Esophagus muscularis mucosa (tissue), 4 donors: ENCODE measurements around the gene MYH14. TPM values are rescaled to one million over a fixed set of nuclear protein-coding genes. Genes with fewer than 3 reads are reported as not detected.

Source experiments
- DNase-seq: peaks from one replicate; pipeline ENCODE4 v3.0.0-alpha.2; 2017; ENCODE audit errors: extremely low spot score
- H3K27ac ChIP-seq, 4 donors: fragments of 200-600 bp; sonication (generic); replicated peaks in 1 of 4; 1 replicate in 3 of 4; 2 replicates in 1 of 4; pipeline ENCODE4 v1.5.1; 2016 to 2019; ENCODE audit warnings: mild to moderate bottlenecking in 1 of 4
- H3K27me3 ChIP-seq, 4 donors: fragments of 200-600 bp; sonication (generic); one replicate each; pipeline versions ENCODE4 v1.5.1 to v1.6.0; 2016 to 2019
- H3K36me3 ChIP-seq, 4 donors: fragments of 200-600 bp; sonication (generic); one replicate each; pipeline ENCODE4 v1.5.1; 2016 to 2019
- H3K4me1 ChIP-seq, 4 donors: fragments of 200-600 bp; sonication (generic); one replicate each; pipeline ENCODE4 v1.5.1; 2016 to 2019
- H3K4me3 ChIP-seq, 4 donors: fragments of 200-600 bp; sonication (generic); 1 replicate in 2 of 4; 2 replicates in 2 of 4; pipeline ENCODE4 v1.5.1; 2016 to 2019; ENCODE audit warnings: mild to moderate bottlenecking in 4 of 4, moderate library complexity in 1 of 4
- H3K9me3 ChIP-seq, 4 donors: fragments of 200-600 bp; sonication (generic); 1 replicate in 3 of 4; 2 replicates in 1 of 4; pipeline ENCODE4 v1.5.1; 2016 to 2019
- EP300 ChIP-seq: sonication (generic); formaldehyde crosslinking; IDR thresholded peaks from one replicate; pipeline ENCODE4 v1.6.1; 2017; ENCODE audit warnings: antibody characterized with exemption
- POLR2A ChIP-seq: fragments of 450-650 bp; IDR thresholded peaks from one replicate; pipeline ENCODE4 v1.6.1; 2017; ENCODE audit warnings: antibody characterized with exemption, moderate library complexity, mild to moderate bottlenecking, low read depth
- POLR2AphosphoS5 ChIP-seq, 2 donors: sonication (generic); formaldehyde crosslinking; IDR thresholded peaks; one replicate each; pipeline ENCODE4 v1.6.1; 2017; ENCODE audit warnings: antibody characterized with exemption in 2 of 2
- WGBS: methylation state at CpG from one replicate; pipeline ENCODE4 v1.1.5; 2018; 5-methylcytosine and 5-hydroxymethylcytosine counted together
- intact Hi-C: fragments of 100-400 bp; cut with DNase I; formaldehyde crosslinking; loops from one replicate; pipeline ENCODE4 v1.15.1; 2023
- total RNA-seq, 4 donors: library from RNA; depleted of rRNA; stranded (reverse); fragments of >200 nt; gene quantifications; one replicate each; pipeline versions ENCODE4 v1.1.0 to v1.2.1, GENCODE V29; 2016
- TF ChIP-seq, protein P1 (sequence below), 3 experiments: fragments of 200-600 bp in 2 of 3; fragments of 450-650 bp in 1 of 3; sonication (generic) in 2 of 3; IDR thresholded peaks; one replicate each; pipeline ENCODE4 v1.5.1; 2017 to 2019; ENCODE audit warnings: antibody characterized with exemption in 3 of 3, mild to moderate bottlenecking in 2 of 3, moderate library complexity in 1 of 3

Gene MYH14
- total RNA-seq, 4 donors from 2014 or later = 2.5 to 10.1 (median 5.3) TPM

DNA sequence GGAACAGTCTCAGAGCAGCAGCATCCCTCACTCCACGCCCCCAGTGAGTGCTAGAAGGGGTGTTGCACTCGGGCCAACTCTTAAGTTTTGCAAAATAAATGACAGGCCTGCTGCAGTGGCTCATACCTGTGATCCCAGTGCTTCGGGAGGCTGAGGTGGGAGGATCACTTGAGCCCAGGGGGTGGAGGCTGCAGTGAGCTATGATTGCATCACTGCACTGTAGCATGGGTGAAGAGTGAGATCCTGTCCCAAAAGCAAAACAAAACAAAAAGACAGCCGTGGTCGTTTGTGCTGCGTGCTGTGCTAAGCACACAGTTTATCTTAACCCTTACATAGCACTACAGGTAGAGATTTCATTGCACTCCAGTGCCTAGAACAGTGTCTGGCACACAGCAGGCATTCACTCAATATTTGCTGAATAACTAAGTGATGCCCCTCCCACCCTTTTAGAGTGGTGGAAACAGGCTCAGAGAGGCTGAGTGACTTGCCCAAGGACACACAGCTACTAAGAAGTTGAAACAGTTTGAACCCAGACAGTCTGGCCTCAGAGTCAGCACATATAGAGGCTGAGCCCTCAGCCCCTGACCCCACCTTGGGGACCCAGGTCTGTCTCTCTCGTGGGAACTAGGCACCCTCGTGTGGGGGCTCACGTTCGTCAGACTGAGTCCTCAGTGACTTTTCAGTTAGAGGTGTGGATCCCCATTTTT lies 107.5 kb downstream of the MYH14 start:
- intact Hi-C loops = no loop called here
- H3K27ac ChIP-seq = no peak overlapping the region
- WGBS = 33% methylated on average over 10 of the region's 10 CpGs
- H3K4me1 ChIP-seq = peaks cover 0 to 27% (median 8%) of the 10 kb centered on the region in 4 donors
- H3K4me3 ChIP-seq = no peak overlapping the region
- H3K36me3 ChIP-seq = peaks cover 0 to 29% (median 4%) of the 10 kb centered on the region in 4 donors
- no peak for DNase-seq
- H3K9me3 ChIP-seq = peaks cover 0 to 15% (median 7%) of the 10 kb centered on the region in 4 donors
- peaks cover 3 to 68% (median 46%) of the 10 kb centered on the region in 4 donors for H3K27me3 ChIP-seq
- TF ChIP-seq POLR2AphosphoS5 (IDR thresholded peaks at IDR 0.05) (no peak), POLR2A (no peak), EP300 (no peak)
- TF ChIP-seq, protein P1, sequence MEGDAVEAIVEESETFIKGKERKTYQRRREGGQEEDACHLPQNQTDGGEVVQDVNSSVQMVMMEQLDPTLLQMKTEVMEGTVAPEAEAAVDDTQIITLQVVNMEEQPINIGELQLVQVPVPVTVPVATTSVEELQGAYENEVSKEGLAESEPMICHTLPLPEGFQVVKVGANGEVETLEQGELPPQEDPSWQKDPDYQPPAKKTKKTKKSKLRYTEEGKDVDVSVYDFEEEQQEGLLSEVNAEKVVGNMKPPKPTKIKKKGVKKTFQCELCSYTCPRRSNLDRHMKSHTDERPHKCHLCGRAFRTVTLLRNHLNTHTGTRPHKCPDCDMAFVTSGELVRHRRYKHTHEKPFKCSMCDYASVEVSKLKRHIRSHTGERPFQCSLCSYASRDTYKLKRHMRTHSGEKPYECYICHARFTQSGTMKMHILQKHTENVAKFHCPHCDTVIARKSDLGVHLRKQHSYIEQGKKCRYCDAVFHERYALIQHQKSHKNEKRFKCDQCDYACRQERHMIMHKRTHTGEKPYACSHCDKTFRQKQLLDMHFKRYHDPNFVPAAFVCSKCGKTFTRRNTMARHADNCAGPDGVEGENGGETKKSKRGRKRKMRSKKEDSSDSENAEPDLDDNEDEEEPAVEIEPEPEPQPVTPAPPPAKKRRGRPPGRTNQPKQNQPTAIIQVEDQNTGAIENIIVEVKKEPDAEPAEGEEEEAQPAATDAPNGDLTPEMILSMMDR (IDR thresholded peaks at IDR 0.05) = no peak

DNA sequence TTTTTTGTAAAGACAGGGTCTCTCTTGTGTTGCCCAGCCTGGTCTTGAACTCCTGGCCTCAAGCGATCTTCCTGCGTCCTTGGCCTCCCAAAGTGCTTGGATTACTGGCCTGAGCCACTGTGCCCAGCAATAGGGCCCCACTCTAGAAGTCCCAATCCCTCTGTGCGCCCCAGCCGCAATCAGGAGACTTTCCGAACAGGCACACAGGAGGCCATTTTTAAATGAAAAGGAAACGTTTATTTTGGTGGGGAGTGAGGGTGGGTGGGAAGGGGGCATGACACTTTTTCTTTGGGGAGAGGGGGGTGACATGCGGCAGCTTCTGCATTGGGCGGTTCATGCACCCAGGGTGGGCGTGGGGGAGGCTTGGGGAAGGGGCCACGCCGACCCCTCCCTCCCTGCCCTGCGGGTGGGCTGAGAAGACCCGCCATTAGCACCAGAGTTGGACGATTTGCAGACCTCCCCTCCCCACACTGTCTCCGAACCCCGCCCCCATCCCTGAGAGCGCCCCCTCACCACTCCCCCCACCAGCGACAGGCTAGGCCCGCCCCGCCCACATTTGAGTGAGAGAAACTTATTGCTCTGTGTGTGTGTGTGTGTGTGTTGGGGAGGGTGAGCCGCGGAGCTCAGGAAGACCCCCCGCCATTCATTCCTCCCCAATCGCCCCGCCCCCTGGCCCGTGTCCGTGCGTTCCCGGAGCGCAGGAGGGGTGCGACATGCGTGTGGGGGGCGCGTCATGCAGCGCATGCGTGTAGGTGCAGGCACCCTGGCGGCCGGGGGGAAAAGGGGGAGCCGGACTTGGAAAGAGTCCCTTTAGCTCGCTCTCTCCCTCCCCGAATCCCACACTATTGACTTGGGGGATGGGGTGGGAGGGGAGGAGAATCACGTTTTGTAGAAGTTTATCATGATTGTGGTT lies 108.6 kb downstream of the MYH14 start:
- Histone ChIP-seq H3K4me1 (peaks cover 0 to 30% (median 9%) of the 10 kb centered on the region in 4 donors), H3K9me3 (peaks cover 0 to 13% (median 6%) of the 10 kb centered on the region in 4 donors), H3K4me3 (no peak overlapping the region), H3K27ac (no peak overlapping the region), H3K27me3 (peaks cover 3 to 76% (median 47%) of the 10 kb centered on the region in 4 donors), H3K36me3 (peaks cover 0 to 20% (median 4%) of the 10 kb centered on the region in 4 donors)
- TF ChIP-seq EP300 = no peak
- no peak for TF ChIP-seq POLR2A
- TF ChIP-seq POLR2AphosphoS5 (IDR thresholded peaks at IDR 0.05) = no peak
- TF ChIP-seq, protein P1 (IDR thresholded peaks at IDR 0.05) = no peak
- intact Hi-C loops = no loop called here
- WGBS = 8% methylated on average over 14 of the region's 42 CpGs
- no peak for DNase-seq

DNA sequence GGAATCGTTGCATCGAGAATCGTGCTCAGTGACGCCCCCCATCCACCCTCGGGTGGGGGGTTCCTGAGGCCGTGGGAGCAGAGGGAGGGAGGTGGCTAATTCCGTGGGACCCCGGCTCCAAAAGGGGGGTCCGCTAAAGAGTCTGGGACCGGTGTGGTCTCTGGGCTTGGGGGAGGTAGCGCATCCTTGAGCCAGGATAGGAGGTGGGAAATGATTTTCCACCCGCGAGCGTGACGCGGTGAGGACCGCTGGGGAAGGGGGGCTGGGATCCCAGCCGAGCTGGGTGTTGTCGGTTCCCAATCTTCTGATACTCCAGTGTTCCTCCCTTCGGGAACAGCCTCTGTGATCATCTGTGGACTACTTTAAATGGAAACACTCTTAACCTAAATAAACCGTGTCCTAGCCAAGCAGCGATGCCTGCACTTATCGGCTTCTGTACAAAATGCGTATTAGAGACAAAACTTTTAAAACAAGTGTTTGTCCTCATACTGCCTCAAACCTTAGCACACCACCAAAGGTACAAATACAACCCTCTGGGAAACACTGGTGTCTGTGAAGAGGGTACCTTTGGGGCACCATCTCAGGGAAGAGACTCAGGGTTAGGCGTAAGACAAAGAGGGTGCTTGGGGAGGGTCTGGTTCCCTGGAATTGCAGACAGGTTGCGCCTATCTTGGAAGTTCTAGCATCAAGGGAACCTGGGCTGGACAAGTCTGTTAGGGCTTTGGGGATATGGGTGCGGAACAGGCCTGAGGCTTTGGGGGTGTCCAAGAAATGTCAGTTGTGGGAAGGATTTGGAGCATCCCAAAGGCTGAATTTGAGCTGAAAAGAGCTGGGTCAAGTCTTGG lies 109.8 kb downstream of the MYH14 start:
- intact Hi-C loops = no loop called here
- 11% methylated on average over 22 of the region's 27 CpGs for WGBS
- H3K9me3 ChIP-seq = peaks cover 0 to 3% (median under 1%) of the 10 kb centered on the region in 4 donors
- H3K27ac ChIP-seq = no peak overlapping the region
- peaks cover 0 to 10% (median 4%) of the 10 kb centered on the region in 4 donors for H3K36me3 ChIP-seq
- H3K4me1 ChIP-seq = peaks cover 0 to 30% (median 9%) of the 10 kb centered on the region in 4 donors
- H3K27me3 ChIP-seq = peaks cover 3 to 87% (median 47%) of the 10 kb centered on the region in 4 donors
- no peak for DNase-seq
- no peak overlapping the region for H3K4me3 ChIP-seq
- TF ChIP-seq, protein P1 (IDR thresholded peaks at IDR 0.05) = no peak
- TF ChIP-seq EP300 = no peak
- no peak for TF ChIP-seq POLR2AphosphoS5 (IDR thresholded peaks at IDR 0.05)
- no peak for TF ChIP-seq POLR2A

DNA sequence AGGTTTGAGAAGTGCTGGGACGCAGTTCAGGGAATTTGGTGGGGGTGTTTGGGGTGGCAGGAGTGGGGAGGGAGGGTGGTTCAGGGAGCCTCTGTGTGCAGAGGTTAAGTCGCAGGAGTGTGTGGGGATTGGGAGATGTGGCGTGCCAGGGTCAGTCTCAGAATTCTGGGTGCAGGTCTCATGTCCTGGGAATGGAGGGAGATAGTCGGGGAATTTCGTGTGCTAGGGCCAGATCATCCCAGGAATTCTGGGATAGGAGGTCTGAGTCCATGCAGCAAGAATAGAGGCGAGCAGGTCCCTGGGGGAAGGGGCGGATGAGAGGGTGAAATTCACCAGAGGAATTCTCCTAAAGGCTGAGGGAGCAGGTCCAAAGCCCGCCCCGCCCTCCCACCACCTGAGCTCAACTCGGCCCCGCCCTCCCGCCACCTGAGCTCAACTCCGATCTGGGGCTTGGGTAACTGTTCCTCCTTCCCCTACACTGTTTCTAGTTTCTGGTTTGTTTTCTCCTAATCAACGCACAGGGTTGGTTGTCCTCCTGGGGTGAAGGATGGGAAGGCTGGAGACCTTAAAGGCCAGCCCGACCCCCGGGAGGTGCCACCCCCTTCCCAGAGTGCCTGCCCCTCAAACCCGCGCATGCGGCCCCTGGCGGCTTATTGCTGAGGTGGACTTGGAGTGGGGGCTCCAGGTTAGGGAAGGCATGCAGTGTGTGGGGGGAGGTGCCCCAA lies 110.6 kb downstream of the MYH14 start:
- TF ChIP-seq POLR2A (no peak), POLR2AphosphoS5 (IDR thresholded peaks at IDR 0.05) (no peak), EP300 (no peak)
- TF ChIP-seq, protein P1 (IDR thresholded peaks at IDR 0.05) = no peak

More for the DNA sequence above, 110.6 kb downstream of the MYH14 start:
- no peak for DNase-seq
- H3K27me3 ChIP-seq = peaks cover 3 to 88% (median 47%) of the 10 kb centered on the region in 4 donors
- no peak overlapping the region for H3K4me3 ChIP-seq
- 6% methylated on average over 16 of the region's 20 CpGs for WGBS
- no peaks in the 10 kb centered on the region for H3K9me3 ChIP-seq
- H3K27ac ChIP-seq = no peak overlapping the region
- peaks cover 0 to 30% (median 9%) of the 10 kb centered on the region in 4 donors for H3K4me1 ChIP-seq
- H3K36me3 ChIP-seq = peaks cover 0 to 7% (median 2%) of the 10 kb centered on the region in 4 donors
- intact Hi-C loops = no loop called here
